WTC11 (cell line): ENCODE measurements around the gene ADGRF5. TPM values are rescaled to one million over a fixed set of nuclear protein-coding genes. Genes with fewer than 3 reads are reported as not detected.

Experiments used
- ETV6 ChIP-seq: sonication (generic); formaldehyde crosslinking; IDR thresholded peaks from 2 replicates; pipeline ENCODE4 v1.8.1; 2022; ENCODE audit warnings: mild to moderate bottlenecking, missing genetic modification reagents
- HMGXB4 ChIP-seq: sonication (generic); formaldehyde crosslinking; IDR thresholded peaks from 2 replicates; pipeline ENCODE4 v1.8.1; 2023; ENCODE audit warnings: mild to moderate bottlenecking, moderate library complexity, missing genetic modification reagents
- MLX ChIP-seq: sonication (generic); formaldehyde crosslinking; IDR thresholded peaks from 2 replicates; pipeline ENCODE4 v1.8.1; 2023; ENCODE audit warnings: mild to moderate bottlenecking, missing genetic modification reagents, moderate library complexity
- NFATC4 ChIP-seq: fragments of 250-450 bp; sonication (Bioruptor Pico); IDR thresholded peaks from 2 replicates; pipeline ENCODE4 v1.9.0; 2021; ENCODE audit warnings: mild to moderate bottlenecking
- ZNF512 ChIP-seq: sonication (generic); formaldehyde crosslinking; IDR thresholded peaks from 2 replicates; pipeline ENCODE4 v1.8.1; 2022; ENCODE audit warnings: missing genetic modification reagents, borderline replicate concordance
- total RNA-seq: library from RNA; stranded (reverse); gene quantifications from 3 replicates; pipeline ENCODE4 v1.2.3, GENCODE V29; 2021
- TF ChIP-seq, protein P1 (sequence below): fragments of 250-450 bp; sonication (Bioruptor Pico); conservative IDR thresholded peaks from 2 replicates; pipeline ENCODE4 v1.9.0; 2021; ENCODE audit warnings: mild to moderate bottlenecking

Gene ADGRF5
- total RNA-seq, 1 experiment from 2014 or later: 0.24 TPM

DNA sequence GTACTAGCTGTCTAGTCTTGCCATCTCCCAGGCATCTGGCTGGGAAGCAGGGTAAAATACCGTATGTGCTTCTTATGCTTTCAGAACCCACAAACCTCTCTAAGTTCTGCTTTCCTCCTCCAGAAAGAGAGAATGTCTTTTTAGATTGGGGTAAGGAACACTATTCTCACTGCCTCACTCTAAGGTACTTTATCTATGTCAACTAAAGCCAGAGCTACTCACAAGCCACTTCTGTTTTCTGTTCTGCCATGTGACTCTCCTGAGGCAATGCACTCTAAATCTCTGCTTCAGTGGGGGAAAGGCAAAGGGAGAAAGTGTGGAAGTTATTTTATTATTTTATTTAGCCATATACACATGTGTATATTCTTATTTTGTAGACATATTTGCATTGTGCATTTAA lies 112.9 kb downstream of the ADGRF5 start (continued):
- TF ChIP-seq ZNF512: no peak
- TF ChIP-seq MLX (CRISPR knock-in tag): no peak
- TF ChIP-seq NFATC4 (CRISPR knock-in tag): no peak
- no peak for TF ChIP-seq ETV6 (CRISPR knock-in tag)
- TF ChIP-seq, protein P1, sequence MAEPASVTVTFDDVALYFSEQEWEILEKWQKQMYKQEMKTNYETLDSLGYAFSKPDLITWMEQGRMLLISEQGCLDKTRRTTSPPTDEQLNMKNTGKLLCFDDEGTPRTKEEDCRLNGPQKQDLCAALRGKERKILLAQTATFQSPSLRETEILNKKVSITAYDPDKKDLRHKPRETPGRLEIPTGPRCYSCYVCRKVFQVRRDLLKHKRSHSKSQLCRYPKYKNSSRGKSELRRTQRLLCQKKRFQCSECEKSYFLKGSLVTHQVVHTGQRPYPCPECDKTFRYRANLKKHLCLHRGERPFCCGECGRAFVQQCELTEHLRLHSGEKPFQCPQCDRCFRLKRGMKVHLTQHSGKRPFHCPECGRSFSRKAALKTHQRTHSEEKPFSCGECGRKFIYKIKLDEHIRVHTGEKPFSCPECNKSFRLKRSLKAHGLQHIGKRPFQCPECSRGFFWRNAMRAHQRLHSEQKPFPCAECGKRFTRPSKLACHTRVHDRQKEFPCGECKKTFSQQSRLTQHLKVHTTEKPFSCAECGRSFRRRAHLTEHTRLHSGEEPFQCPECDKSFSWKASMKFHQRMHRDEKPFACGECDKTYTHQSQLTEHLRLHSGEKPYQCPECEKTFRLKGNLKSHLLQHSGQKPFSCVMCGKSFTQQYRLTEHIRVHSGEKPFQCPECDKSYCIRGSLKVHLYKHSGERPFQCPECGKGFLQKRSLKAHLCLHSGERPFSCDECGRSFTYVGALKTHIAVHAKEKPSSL: no peak
- TF ChIP-seq HMGXB4 (CRISPR knock-in tag): no peak

Other genes with a start within 250 kb of the ADGRF5 start
- gene TDRD6, start 234.1 kb downstream of the ADGRF5 start, total RNA-seq: 0.04 to 0.07 TPM in 2 of 3 replicates, not detected in the other
- 2.3 to 2.4 TPM (median 2.3 TPM) in 3 replicates for gene PLA2G7, start 186.6 kb downstream of the ADGRF5 start, total RNA-seq
- gene ANKRD66, start 175.0 kb downstream of the ADGRF5 start, total RNA-seq: not detected in 3 replicates
- gene MEP1A, start 128.5 kb downstream of the ADGRF5 start, total RNA-seq: 0.09 TPM in 1 of 3 replicates, not detected in the others
- 0.11 to 0.26 TPM (median 0.16 TPM) in 3 replicates for gene ADGRF1, start 120.4 kb upstream of the ADGRF5 start, total RNA-seq